OCI-LY7 (cell line): ENCODE measurements around the gene MIR17HG. TPM values are rescaled to one million over a fixed set of nuclear protein-coding genes. Genes with fewer than 3 reads are reported as not detected.

Experiments used
- BruUV-seq: library from RNA; stranded (reverse); fragments of 400-500 nt; replicated peaks from 2 replicates; lab custom pipeline; 2021; lab: Mats Ljungman, UMichigan
- CTCF ChIA-PET: fragments of 300-600 bp; sonication (Branson Sonifier 250); formaldehyde crosslinking; loops from one replicate; lab custom pipeline; 2022; ENCODE audit warnings: antibody characterized with exemption; ENCODE audit not compliant: unreplicated experiment; lab: Charles Lee
- POLR2A ChIA-PET: fragments of 300-600 bp; sonication (Branson Sonifier 250); formaldehyde crosslinking; loops from one replicate; lab custom pipeline; 2022; ENCODE audit warnings: antibody characterized with exemption; lab: Charles Lee
- DNase-seq: peaks from one replicate; pipeline ENCODE4 v3.0.0-alpha.2; 2015; ENCODE audit warnings: low spot score
- H2AFZ ChIP-seq: fragments of 200-600 bp; sonication (generic), shearing (Covaris generic); 2 replicates; pipeline ENCODE4 v1.6.1; 2014; ENCODE audit warnings: mild to moderate bottlenecking, antibody characterized with exemption, low read length, moderate library complexity
- H3K27ac ChIP-seq: fragments of 200-600 bp; sonication (generic); 2 replicates; pipeline ENCODE4 v1.5.1; 2014; ENCODE audit warnings: mixed run types, low read depth, mild to moderate bottlenecking, moderate library complexity, low read length, inconsistent platforms; ENCODE audit not compliant: poor library complexity, severe bottlenecking
- H3K36me3 ChIP-seq: fragments of 200-600 bp; sonication (generic); 2 replicates; pipeline ENCODE4 v1.6.1; 2014; ENCODE audit warnings: mild to moderate bottlenecking, antibody characterized with exemption, low read length, moderate library complexity, mixed read lengths; ENCODE audit not compliant: insufficient read depth
- H3K4me1 ChIP-seq: fragments of 200-600 bp; sonication (generic); 2 replicates; pipeline ENCODE4 v1.5.1; 2014; ENCODE audit warnings: mild to moderate bottlenecking, low read length; ENCODE audit not compliant: insufficient read depth, poor library complexity, severe bottlenecking
- H3K4me2 ChIP-seq: fragments of 200-600 bp; sonication (generic); 2 replicates; pipeline ENCODE4 v1.6.1; 2014; ENCODE audit warnings: mild to moderate bottlenecking, low read length
- H3K4me3 ChIP-seq: fragments of 200-600 bp; sonication (generic); 2 replicates; pipeline ENCODE4 v1.5.1; 2014; ENCODE audit warnings: mild to moderate bottlenecking, low read depth, low read length; ENCODE audit not compliant: poor library complexity, severe bottlenecking
- H3K79me2 ChIP-seq: fragments of 200-600 bp; sonication (generic); 2 replicates; pipeline ENCODE4 v1.6.1; 2016; ENCODE audit warnings: low read depth, mild to moderate bottlenecking, low read length, moderate library complexity, mixed read lengths; ENCODE audit not compliant: insufficient read depth
- H3K9me2 ChIP-seq: fragments of 200-600 bp; sonication (generic); 2 replicates; pipeline ENCODE4 v1.6.1; 2016; ENCODE audit warnings: mild to moderate bottlenecking, low read length, mixed read lengths; ENCODE audit not compliant: insufficient read depth
- H3K9me3 ChIP-seq: fragments of 200-600 bp; sonication (generic); 2 replicates; pipeline ENCODE4 v1.6.1; 2014; ENCODE audit warnings: mild to moderate bottlenecking, mixed run types, low read length, mixed read lengths
- H4K20me1 ChIP-seq: fragments of 200-600 bp; sonication (generic); 2 replicates; pipeline ENCODE4 v1.6.1; 2014; ENCODE audit warnings: mild to moderate bottlenecking, antibody characterized with exemption, low read length, moderate library complexity, mixed read lengths; ENCODE audit not compliant: insufficient read depth
- EZH2phosphoT487 ChIP-seq: fragments of 200-600 bp; sonication (generic); IDR thresholded peaks from 2 replicates; pipeline ENCODE4 v1.6.1; 2018; ENCODE audit warnings: low read depth, borderline replicate concordance, mild to moderate bottlenecking, mixed run types, antibody characterized with exemption, low read length, moderate library complexity, mixed read lengths
- intact Hi-C: fragments of 100-400 bp; cut with micrococcal nuclease; formaldehyde crosslinking; loops from one replicate; pipeline ENCODE4 v1.10.0; 2022; ENCODE audit not compliant: unreplicated experiment
- total RNA-seq, 2 experiments: library from RNA; depleted of rRNA in 1 of 2; stranded (reverse); fragments of >200 nt in 1 of 2; shearing (Covaris generic) in 1 of 2; gene quantifications; 2 replicates each; pipeline ENCODE4 v1.2.3, GENCODE V29; 2014 to 2022
- TF ChIP-seq, protein P1 (sequence below): fragments of 200-600 bp; sonication (generic); conservative IDR thresholded peaks from 2 replicates; pipeline ENCODE4 v1.5.1; 2014; ENCODE audit warnings: mild to moderate bottlenecking, antibody characterized with exemption, low read length, moderate library complexity, mixed read lengths

Gene MIR17HG
- total RNA-seq, 2 experiments from 2014 or later = 199 to 242 TPM

DNA sequence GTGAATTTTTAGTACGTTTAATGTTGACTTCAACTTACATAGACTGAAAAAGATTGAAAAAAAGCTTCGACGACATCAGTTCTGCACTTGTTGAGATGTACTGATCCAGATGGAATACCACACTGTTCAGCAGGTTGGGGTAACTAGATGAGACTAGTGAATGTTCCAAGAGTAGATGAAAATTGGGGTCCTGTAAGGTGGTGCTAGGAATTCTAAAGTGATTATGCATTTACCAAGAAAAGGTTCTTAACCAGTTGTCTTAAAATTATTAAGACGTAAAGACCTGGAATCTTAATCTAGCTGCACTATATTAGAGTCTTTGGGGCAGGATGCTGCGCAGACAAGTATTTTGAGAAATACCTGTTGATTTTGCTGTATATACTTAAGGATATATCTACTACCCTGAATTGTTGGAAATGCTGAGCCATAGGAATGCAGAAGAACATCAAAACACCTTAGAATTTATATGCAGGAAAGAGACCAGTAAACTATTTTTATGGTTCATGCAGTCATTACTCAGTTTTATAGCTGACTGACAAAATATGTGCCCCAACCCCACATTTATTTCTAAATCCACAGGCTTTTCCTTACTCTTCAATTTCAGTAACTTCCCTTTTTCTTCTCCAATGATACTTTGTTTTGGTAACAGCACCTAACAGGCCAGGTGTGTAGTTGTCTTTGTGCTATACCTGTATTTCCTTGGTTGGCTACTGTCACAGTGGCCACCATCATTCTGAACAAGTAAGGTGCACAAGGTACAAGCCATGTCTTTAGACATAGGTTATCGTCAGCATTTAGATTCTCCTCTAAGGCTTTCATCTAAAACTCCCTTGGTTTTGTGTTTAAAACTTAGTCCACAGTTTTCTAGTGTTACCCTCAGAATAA lies 8.6 kb downstream of the MIR17HG start:
- H3K9me3 ChIP-seq = no peaks in the 10 kb centered on the region
- TF ChIP-seq EZH2phosphoT487 = no peak
- TF ChIP-seq, protein P1, sequence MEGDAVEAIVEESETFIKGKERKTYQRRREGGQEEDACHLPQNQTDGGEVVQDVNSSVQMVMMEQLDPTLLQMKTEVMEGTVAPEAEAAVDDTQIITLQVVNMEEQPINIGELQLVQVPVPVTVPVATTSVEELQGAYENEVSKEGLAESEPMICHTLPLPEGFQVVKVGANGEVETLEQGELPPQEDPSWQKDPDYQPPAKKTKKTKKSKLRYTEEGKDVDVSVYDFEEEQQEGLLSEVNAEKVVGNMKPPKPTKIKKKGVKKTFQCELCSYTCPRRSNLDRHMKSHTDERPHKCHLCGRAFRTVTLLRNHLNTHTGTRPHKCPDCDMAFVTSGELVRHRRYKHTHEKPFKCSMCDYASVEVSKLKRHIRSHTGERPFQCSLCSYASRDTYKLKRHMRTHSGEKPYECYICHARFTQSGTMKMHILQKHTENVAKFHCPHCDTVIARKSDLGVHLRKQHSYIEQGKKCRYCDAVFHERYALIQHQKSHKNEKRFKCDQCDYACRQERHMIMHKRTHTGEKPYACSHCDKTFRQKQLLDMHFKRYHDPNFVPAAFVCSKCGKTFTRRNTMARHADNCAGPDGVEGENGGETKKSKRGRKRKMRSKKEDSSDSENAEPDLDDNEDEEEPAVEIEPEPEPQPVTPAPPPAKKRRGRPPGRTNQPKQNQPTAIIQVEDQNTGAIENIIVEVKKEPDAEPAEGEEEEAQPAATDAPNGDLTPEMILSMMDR = no peak
- ChIA-PET CTCF (no interaction called here), POLR2A (interaction anchor here (1.0 to 5.1 kb wide), 5 partner anchors 9 to 54 kb away, joined by 3 to 54 read pairs (median 3); partner anchors contain the start of gene MIR17HG)
- H3K4me2 ChIP-seq = no peak overlapping the region
- H4K20me1 ChIP-seq = peaks cover 97% of the 10 kb centered on the region
- peaks cover 74% of the 10 kb centered on the region for H3K4me1 ChIP-seq
- H3K79me2 ChIP-seq = peaks cover 60% of the 10 kb centered on the region
- H3K9me2 ChIP-seq = no peaks in the 10 kb centered on the region
- no peak overlapping the region for H2AFZ ChIP-seq
- BruUV-seq = no TSS peak
- no peak overlapping the region for H3K4me3 ChIP-seq
- no peak overlapping the region for H3K27ac ChIP-seq
- intact Hi-C loops = no loop called here
- H3K36me3 ChIP-seq = peaks cover 100% of the 10 kb centered on the region
- peak; percentile 53 for DNase-seq

DNA sequence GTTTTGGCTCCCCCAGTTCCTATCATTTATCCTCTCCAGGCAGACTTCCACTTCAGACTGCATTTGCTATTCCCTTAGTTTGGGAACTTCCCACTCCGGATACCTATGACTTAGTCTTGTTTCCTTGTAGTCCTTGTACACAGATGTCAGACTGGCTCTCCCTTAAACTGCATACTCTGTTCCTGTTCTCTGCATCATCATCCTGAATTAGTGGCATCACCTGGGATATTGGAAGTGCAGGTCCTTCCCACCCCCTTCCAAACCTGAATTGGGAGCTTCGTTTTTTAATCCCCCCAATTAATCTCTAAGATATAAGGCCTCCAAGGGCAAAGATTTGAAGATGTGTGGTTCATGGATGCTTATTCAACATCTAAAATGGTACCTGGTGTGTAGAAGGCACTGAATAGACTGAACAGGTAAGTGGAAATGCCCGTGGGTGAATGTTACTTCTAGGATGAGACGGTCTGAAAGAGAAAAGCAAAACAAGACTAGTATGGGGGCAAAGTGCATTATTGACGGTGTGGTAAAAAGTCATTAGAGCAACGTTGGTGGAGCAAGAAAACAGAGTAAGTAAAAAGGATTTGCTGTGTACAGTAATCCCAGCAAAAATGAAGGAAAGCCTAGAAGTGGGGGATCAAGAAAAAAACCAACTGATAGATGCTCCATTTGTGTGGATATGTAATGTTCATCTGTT lies 9.6 kb downstream of the MIR17HG start:
- CTCF ChIA-PET = interaction anchor here (1.6 kb wide), 1 partner anchor 8 kb away, joined by 5 read pairs; no protein-coding TSS in a partner anchor
- Histone ChIP-seq H3K27ac (peak overlapping the region; percentile 26), H3K9me2 (no peaks in the 10 kb centered on the region), H3K36me3 (peaks cover 100% of the 10 kb centered on the region), H3K4me3 (no peak overlapping the region), H3K9me3 (no peaks in the 10 kb centered on the region), H2AFZ (no peak overlapping the region), H3K4me2 (no peak overlapping the region), H4K20me1 (peaks cover 97% of the 10 kb centered on the region), H3K4me1 (peaks cover 64% of the 10 kb centered on the region), H3K79me2 (peaks cover 50% of the 10 kb centered on the region)
- no TSS peak for BruUV-seq
- no peak for TF ChIP-seq EZH2phosphoT487
- TF ChIP-seq, protein P1 = no peak
- POLR2A ChIA-PET = interaction anchor here (0.6 to 5.1 kb wide), 8 partner anchors 8 to 474 kb away, joined by 3 to 54 read pairs (median 15); partner anchors contain the start of gene MIR17HG
- DNase-seq = peak; percentile 70
- intact Hi-C loops = no loop called here
